BJ (cell line): ENCODE results near the gene PRKCH. TPM values are rescaled to one million over a fixed set of nuclear protein-coding genes. Genes with fewer than 3 reads are reported as not detected.

Experiments used
- CTCF ChIA-PET: fragments of 350-600 bp; formaldehyde crosslinking; extraction: SDS; loops from one replicate; lab custom pipeline; 2021; ENCODE audit warnings: antibody characterized with exemption, inconsistent platforms; lab: Yijun Ruan, JAX
- POLR2A ChIA-PET: fragments of 300-600 bp; sonication (Branson Sonifier 250); formaldehyde crosslinking; extraction: SDS; loops from one replicate; lab custom pipeline; 2021; ENCODE audit warnings: antibody characterized with exemption; lab: Charles Lee
- DNase-seq: peaks from one replicate; pipeline ENCODE4 v3.0.0-alpha.2; 2011; ENCODE audit warnings: low read depth
- H3K27me3 ChIP-seq: 2 replicates; pipeline ENCODE4 v1.6.0; 2011; ENCODE audit warnings: low read length; ENCODE audit not compliant: control insufficient read depth, insufficient read depth
- H3K36me3 ChIP-seq: 2 replicates; pipeline ENCODE4 v1.5.1; 2011; ENCODE audit warnings: low read length; ENCODE audit not compliant: control insufficient read depth, insufficient read depth
- H3K4me3 ChIP-seq: 2 replicates; pipeline ENCODE4 v1.5.1; 2011; ENCODE audit warnings: low read depth, mild to moderate bottlenecking, control low read depth, low read length
- CTCF ChIP-seq: IDR thresholded peaks from 2 replicates; pipeline ENCODE4 v1.5.1; 2011; ENCODE audit warnings: low read depth, mild to moderate bottlenecking, control low read depth, inconsistent platforms, low read length, moderate library complexity; ENCODE audit not compliant: insufficient read depth
- polyA plus RNA-seq: library from polyadenylated mRNA; depleted of rRNA; stranded (reverse); fragments of >200 nt; gene quantifications from 2 replicates; pipeline ENCODE4 v1.2.3, GENCODE V29; 2011

The PRKCH gene
- polyA plus RNA-seq, 1 experiment = 2.0 TPM

DNA sequence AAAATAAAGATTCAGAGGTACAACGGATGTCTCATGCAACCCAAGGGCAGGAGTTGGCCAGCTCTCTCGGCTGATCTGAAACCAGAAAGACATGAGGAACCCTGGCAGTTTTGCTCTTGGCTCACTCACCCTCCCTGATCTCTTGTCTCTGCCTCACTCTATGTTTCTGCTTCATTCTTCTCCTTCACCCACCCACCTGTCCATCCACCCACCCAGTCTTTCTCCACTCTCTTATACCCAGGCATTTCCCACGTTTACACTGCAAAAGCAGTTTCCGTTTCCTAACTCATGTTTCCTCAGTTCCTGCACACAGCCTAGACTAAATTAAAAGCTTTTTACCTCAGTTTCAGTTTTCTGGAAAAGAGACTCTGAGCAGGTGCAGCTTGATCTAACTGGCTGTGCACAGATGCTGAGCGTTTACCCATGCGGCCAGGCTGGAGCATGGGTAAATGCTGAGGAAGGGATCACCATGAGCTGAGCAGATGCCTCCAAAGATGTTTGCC is 157.6 kb downstream of the PRKCH start:
- H3K36me3 ChIP-seq = no peaks in the 10 kb centered on the region
- no peak for TF ChIP-seq CTCF
- H3K4me3 ChIP-seq = no peak overlapping the region
- ChIA-PET POLR2A (no interaction called here), CTCF (interaction anchor here (1.0 to 2.0 kb wide), 7 partner anchors 10 to 87 kb away, joined by 3 to 6 read pairs (median 5); no protein-coding TSS in a partner anchor)
- H3K27me3 ChIP-seq = no peaks in the 10 kb centered on the region
- no peak for DNase-seq

DNA sequence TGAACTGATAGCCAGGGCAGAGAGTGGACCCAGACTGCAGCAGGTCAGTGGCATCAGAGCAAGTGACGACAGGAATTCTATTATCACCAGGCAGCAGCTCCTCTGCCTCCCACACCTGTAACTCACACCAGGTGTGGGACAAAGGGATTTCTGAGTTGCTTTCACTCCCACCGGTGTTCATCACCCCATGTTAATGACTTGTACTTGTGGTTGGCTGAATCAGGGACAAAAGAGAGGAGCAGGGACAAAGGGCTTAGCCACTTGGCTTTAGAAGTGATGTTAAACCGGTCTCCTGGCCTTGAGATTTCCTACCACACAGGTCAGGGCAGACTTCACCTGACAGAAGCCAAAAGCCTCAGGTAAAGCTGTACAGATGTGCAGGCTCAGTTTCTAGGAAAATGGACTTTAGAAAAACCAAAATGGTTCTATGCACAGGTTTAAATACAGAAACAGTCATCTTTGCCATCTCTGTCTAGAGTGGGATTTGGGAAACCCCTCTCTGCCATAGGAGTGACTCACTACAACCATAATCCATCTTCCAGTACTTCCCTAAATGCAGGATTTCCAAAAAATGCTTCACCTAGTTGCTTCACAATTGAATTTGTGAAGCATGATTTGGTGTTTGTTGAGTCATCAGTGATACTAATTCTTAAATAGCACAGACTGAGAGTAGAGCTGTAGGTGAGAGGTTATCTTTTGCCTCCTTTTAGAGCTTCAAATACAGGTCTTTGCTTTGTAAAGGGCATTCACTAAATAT is 158.5 kb downstream of the PRKCH start:
- Histone ChIP-seq H3K36me3 (no peaks in the 10 kb centered on the region), H3K27me3 (no peaks in the 10 kb centered on the region), H3K4me3 (no peak overlapping the region)
- ChIA-PET CTCF (interaction anchor here (1.1 to 2.0 kb wide), 4 partner anchors 8 to 140 kb away, joined by 3 to 5 read pairs (median 4); no protein-coding TSS in a partner anchor), POLR2A (no interaction called here)
- no peak for TF ChIP-seq CTCF
- no peak for DNase-seq

GRCh38 chr14:61480704-61481285 is 159.4 kb downstream of the PRKCH start:
- Histone ChIP-seq H3K4me3 (no peak overlapping the region), H3K36me3 (no peaks in the 10 kb centered on the region), H3K27me3 (no peaks in the 10 kb centered on the region)
- no peak for DNase-seq
- TF ChIP-seq CTCF = no peak
- ChIA-PET POLR2A (no interaction called here), CTCF (interaction anchor here (1.1 to 2.0 kb wide), 3 partner anchors 8 to 139 kb away, joined by 3 to 5 read pairs (median 3); no protein-coding TSS in a partner anchor)

DNA sequence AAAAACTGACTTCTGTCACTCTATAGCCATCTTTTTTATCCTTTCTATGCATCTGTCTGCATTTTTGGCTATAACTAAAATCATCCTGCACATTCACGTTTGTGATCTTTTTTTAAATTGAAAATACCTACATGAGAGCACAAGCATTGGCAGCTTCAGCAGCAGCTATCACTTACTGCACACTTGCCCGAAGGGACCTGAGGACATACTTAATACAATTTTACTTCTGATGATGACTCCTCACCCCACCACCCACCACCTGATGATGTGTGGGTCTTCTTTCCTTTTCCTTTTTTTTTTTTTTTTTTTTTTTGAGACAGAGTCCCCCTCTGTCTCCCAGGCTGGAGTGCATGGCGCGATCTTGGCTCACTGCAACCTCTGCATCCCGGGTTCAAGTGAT is 160.3 kb downstream of the PRKCH start:
- Histone ChIP-seq H3K36me3 (no peaks in the 10 kb centered on the region), H3K4me3 (no peak overlapping the region), H3K27me3 (no peaks in the 10 kb centered on the region)
- CTCF ChIA-PET = no interaction called here
- TF ChIP-seq CTCF = no peak
- no peak for DNase-seq
- POLR2A ChIA-PET = no interaction called here
